ENCODE data around the gene TTC9.

Gene TTC9

GRCh38 chr14:70716483-70716882 is 74.8 kb downstream of the TTC9 start:
- DNase-seq (ENCODE audit: low spot score), result no peak

- DNase-seq (ENCODE audit: low spot score), result no peak
Measured at GRCh38 chr14:70716958-70717357, 75.2 kb downstream of the TTC9 start.

GRCh38 chr14:70718383-70719118 is 76.8 kb downstream of the TTC9 start:
- no peak for DNase-seq (ENCODE audit: low spot score)

GRCh38 chr14:70721542-70721941 is 79.8 kb downstream of the TTC9 start:
- no peak for DNase-seq (ENCODE audit: low spot score)

GRCh38 chr14:70722418-70722817 is 80.7 kb downstream of the TTC9 start:
- DNase-seq (ENCODE audit: low spot score), result no peak

GRCh38 chr14:70723276-70723675 is 81.6 kb downstream of the TTC9 start:
- no peak for DNase-seq (ENCODE audit: low spot score)

GRCh38 chr14:70724110-70724509 is 82.4 kb downstream of the TTC9 start:
- DNase-seq (ENCODE audit: low spot score), result no peak

GRCh38 chr14:70724944-70725343 is 83.2 kb downstream of the TTC9 start:
- DNase-seq (ENCODE audit: low spot score), result no peak
